NCI-H774 (cell line): Measurements from ENCODE around the gene LHX4.

Source experiments
- DNase-seq: peaks from one replicate; lab custom pipeline; 2025; lab: John Stamatoyannopoulos, UW

LHX4 gene

DNA sequence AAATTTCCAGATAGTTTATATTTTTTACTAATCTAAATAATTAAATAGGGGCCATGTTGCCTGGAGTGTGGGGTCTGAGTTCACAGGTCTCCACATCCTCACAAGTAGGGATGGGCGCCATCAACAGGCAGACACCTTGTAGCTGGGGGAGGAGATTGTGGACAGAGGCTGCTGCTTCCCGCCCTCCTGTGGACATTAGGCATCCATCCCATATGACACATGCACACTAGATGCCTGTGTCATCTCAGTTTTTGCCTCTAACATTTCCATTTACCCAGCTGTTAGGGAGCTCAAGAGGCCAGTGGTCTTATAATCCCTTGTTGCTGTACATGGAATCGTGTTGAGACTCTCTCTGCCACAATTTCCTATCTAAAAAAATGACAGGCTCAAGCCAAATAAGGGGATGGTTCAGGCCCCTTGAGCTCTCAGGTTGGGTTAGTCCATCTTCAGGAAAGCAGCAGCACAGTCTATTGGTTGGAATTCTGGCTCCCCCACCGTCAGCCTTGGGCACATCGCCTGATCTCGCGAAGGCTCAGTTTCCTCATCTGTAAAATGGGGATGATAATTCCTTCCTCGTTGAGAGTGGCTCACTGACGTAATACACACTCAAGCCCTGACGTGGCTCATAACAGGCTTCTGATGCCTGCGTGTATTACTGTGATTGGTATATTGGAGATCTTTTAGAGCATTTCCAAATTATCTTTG is 13.6 kb downstream of the LHX4 start:
- DNase-seq: no peak

DNA sequence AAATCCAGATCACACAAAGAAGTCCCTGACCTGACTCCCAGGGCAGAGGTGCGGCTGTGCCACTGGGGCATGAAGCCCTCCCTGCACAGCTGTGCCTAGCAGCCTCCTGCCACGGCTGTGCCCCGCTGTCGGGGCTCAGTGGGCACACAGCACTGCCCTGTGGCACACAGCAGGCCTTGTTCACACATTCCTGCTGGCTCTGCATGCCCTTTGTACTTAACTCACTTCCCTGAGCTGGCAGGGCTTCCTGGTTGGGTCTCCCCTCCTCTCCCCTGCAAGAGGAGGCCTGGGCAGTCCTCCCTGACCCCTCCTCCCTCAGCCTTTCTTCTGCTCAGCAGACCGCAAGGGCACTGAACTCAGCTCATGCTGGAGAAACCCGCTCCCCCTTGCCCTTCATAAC is 14.8 kb downstream of the LHX4 start:
- no peak for DNase-seq

DNA sequence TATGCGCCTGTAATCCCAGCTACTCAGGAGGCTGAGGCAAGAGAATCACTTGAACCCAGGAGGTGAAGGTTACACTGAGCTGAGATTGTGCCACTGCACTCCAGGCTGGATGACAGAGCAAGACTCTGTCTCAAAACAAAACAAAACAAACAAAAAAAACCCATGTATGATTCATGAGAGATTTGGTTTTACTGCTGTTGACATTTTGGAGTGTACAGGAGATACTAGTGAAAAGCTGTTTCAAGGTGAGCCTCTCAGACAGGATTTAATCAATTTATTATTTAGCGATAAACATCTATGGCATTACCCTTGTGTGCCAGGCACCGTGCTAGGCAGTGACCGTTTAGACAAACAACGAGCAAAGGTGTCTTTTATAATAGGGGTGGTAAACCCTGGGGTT is 16.5 kb downstream of the LHX4 start:
- no peak for DNase-seq

DNA sequence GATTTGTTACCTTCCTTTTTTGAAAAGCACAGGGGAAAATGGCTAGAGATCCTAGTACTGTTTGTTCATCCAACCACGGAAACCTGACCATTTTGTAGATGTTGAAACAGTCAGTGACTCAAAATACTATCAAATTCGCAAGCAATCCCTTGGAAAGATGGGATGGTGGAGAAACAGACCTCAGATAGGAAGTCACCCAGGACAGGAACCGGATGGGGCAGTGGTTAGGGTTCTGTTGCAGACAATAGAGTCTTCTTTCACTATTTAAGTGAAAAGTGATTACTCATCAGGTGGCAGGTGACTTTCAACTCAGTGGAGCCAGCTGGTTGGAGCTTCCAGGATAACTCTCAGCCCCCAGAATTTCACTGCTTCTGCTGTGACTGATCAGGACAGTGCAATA is 17.0 kb downstream of the LHX4 start:
- no peak for DNase-seq

DNA sequence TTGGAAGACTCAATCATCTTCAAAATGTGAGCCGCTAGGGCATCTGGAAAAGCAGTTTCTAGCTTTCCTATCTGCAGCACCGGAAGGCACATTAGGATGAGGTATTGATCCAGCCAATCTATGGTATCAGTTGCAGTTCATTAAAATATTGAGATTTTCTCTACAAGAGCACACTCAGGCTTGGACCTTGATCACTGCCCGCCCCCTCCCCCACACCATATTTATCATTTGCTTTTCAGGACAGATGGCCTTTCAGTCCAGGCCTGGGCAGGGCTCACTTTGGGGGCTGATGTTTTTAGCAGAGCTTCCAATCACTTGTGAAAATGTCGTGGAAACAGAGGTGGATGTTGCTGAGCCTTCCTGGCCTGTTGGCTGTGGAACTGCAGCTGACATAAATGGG is 17.5 kb downstream of the LHX4 start:
- no peak for DNase-seq

DNA sequence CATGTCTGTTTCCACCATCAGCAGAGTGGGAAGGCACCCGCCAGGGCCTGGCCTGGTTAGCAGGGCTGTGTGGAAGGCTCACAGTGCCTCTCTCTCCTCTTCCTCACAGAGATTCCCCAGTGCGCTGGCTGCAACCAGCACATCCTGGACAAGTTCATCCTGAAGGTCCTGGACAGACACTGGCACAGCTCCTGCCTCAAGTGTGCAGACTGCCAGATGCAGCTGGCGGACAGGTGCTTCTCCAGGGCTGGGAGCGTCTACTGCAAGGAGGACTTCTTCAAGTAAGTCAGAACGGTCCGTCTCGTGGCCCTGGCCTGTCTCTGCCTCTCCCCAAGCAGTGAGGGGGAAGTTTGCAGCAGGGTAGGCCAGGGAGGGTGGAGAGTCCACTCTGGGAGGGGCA is 18.1 kb downstream of the LHX4 start:
- DNase-seq: no peak

DNA sequence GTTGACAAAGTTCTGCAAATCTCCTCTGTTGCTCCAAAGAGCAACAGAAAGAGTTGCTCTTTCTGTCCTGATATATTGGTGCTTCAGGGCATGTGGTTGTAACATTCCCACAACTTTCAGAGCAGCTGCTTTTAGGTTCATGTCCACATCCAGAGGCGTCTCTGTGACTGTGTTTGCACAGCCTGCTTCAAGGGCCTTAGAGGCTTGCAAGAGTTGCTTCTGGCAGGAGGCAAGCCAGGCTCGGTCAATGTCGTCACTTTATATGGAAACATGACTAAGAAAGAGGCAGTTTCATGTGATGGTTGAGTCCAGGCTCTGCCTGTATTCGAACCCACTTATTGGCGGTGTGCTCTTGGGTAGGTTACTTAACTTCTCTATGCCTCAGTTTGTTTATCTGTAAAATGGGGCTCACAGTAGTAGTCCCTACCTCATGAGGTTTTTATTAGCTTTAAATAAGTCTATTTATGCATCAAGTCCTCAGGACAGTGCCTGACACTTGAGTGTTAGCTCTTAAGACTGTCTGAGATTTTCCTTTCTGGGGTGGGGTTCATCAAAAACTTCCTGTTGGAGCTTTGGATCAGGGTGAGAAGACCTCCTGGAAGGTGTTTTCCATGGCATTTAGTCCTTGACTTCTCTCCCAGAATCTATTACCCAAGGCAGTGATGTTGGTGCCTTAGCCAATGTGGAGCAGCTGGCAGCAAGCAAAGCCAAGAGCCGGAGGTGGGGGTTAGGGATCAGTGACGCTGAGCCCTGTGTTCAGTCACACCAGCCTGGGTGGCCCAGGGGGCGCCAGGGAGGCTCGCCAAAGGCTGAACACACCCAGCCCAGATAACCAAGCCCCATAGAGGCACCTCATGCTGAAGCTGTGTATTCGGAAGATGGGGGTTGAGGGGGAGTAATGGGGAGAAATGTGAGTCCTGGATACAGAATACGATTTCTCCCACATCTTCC is 18.9 kb downstream of the LHX4 start:
- DNase-seq: no peak

DNA sequence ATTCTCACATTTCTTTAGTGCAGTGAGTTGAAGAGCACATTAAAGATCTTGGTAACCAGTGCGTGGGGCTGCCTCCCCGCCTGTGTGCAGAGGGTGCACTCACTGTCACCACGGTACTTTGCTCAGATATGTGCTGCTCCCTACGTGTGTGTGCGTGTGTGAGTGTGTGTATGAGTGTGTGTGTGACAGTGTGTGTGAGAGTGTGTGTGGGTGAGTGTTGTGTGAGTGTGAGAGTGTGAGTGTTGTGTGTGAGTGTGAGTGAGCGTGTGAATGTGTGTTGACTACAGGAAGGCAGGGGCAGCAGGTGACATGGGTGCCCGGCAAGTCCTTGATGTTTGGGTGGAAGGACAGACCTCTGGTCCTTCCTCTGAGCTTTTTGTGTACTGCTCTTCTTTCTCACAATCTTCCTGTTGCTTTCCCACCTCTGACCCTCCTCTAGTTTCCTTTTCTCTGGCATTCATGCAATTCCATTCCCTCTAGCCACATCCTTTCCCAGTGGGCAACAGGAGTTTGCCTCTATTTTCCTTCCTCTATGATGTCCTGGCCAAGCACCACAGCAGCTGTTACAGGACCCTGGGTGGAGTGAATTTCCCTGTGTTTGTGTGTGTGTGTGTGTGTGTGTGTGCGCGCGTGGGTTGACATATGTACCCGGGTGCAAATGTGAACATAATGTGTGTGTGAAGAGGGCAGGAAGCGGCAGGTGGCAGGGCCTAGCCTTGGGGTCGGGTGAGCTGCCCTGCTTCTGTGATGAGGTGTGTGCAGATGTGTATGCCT is 19.8 kb downstream of the LHX4 start:
- no peak for DNase-seq

DNA sequence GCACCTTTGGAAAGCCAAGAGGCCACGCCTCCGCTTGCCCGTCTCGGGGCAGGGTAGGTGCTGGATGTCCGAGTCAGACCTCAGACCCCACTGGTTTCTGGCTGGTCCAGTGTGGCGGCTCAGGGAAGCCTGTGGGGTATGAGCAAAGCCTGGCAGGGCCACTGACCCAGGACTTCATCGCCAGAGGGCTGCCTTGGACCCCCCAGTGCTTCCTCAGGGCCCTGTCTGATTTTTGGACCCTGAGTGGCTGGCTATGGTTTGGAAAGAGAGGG is 20.4 kb downstream of the LHX4 start:
- DNase-seq: no peak

DNA sequence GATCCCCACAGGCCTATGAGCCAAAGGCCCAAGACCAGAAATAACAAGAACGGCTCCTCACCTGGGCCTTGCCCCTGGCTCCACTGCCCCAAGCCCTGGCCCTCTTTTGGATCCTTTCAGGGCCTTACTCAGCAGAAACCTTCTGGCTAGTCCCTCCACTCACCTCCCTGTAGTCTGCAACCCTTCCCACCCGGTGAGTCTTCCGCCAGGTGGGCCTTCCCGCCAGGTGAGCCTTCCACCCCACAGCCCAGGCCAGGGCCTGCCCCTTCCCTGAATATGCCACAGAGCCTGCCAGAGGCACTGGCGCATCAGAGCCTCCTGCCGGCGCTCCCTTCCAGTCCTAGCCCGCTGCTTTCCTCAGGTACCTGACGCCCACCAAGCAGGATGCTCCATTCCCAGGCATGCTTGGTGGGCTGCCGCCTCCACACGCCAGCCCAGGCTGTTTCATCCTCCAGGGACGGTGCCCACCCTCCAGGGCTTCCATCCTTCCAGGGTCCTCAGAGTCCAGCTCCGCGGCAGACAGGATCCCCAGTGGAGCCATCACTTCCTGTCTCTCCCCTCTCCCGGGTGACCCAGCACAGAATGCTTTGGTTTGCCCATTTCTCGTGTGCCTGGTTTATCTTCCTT is 20.9 kb downstream of the LHX4 start:
- no peak for DNase-seq

DNA sequence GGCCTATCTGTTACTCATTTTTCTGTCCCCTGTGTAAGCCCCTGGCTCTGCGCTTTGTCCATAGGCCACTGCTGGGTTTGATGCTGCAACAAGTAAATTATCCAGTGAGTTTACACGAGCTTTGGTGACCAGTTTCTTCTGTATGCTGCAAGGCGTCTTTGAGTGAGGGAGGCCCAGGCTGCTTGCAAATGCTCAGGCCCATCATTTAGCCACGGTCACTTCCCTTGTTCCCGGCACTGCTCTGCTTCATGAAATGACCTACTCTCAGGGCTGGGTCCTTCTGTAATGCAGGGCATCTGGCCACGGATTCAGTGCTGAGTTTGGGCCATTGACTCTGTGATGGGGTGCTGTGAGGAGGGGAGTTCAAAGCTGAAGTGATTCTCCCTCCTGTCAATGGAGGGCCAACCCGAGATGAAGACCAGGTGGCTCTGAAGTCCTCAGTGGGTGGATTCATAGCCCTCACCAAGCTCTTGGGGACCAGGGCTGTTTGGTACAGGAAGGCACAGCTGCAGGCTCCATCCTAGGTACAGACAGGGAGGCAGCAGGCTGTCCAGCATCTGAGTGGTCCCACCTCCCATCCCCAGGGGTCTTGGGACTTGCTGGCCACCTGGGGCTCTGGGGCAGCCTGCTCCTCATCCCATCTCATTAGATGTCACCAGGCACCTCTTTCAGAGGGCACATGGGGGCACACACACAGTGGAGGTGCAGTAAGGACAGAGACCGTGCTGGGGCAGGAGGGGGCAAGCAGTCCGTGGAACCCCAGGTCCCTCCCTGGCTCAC is 21.7 kb downstream of the LHX4 start:
- no peak for DNase-seq

DNA sequence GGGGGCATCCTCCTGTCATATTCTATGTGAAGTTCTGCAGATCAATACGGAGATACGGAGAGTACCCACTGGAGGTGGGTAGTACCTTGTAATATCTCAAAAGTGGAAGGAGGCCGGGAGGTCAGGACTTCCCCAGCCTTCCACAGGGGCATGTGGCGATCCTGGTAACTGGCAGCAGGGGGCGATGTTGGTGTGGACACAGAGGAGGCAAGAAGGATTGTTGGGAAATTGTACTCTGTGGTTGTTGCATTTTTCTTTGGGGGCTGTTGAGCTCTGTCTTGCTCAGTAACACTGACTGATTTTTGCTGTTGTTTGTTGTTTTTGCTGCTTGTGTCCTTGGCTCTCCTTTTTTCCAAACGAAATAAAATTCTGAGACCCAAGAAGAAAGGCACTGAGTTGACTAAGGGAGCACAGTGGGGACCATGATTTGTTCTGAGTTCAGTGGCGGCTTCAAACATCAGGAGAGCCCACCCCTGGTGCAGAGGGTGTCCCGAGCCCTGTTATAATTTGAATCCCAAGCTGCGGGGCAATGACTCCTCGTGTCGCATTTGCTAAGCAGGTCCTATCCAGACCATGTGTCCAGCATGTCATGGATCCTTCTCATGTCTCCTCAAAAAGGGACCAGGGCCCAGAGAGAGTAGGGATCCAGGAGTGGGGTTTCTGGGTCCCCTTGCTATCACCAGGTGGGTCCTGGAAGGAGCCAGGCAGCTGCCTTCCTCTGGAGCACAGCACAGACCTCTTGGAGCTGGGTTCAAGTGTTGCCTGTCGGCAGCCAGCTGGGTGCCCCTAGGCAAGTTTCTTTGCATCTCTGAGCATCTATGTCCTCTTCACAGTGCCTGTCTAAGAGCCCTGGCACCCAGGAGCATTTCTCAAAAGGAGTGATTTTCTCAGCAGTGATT is 22.8 kb downstream of the LHX4 start:
- peak; percentile 16 for DNase-seq

DNA sequence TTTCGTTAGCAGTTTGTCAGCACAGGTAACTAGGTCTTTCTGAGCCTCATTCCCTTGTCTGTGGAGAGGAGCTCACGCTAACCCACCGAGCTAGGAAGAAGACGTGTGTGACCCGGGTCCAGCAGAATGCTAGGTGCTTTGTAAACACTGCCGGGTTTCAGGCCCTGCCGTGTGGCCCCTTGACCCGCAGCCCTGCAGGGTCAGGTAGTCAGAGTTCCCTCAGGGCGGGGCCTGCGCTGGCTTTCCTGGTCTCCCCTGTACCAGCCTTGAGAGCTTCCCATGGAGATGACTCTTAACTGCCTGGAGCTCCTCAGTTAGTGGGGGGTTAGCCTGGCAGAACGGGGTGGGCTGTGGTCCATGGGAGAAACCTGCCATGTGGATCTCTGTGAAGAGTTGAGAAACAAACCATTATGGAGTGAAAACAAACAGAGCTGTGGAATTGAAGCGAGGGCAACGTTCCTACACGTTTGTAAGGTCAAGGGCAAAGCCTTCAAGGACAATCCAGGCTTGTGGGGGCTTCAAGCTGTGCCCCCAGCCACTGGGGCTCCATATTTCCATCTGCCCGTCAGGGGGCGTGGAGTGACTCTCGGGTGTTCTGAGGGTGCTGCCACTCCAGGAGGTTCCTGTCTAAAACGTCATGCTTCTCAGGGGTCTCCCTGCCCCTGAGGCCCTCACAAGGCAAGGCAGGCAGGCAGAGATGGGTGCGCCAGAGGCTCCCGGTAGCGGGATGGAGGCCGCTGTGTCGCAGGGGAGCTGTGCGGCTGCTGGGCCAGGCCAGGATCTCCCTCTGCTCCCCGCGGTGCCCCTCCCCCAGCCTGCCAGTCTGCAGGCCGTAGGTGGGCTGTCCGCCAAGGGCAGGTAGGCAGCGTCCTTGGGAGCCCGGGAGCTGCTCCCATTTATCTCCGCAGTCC is 23.8 kb downstream of the LHX4 start:
- DNase-seq: no peak

DNA sequence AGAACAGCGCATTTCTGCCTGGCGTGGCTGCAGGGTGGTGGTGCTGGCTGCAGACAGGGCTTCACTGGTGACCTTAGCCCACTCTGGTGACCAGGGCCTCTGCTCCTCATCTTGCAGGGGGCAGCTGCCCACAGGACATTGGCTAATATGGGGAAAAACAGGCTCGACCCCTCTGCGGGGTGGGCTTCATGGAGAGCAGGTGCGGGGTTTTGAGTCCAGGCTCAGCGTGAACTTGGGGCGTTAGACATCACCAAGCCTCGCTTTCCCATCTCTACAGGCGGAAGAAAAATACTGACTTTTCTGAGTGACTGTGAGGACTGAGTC is 24.4 kb downstream of the LHX4 start:
- no peak for DNase-seq

DNA sequence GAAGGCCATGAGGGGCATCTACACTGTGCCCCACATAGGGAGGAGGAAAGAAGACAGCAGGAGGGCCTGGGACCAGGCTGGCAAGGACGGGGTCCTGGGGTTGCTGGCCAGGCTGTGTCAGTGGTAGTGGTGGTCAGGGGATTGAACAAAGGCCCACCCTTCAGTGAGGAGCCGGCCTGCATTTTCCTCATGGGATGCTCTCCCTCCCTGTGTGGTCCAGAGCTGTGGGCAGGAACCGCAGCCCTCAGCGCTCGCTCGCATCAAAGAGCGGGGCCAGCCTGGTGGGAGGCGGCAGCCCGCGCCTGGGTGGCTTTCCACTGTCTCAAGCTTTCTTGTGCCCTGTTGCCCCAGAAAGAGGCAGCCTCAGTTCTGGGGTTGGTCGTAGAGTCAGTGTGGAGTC is 24.8 kb downstream of the LHX4 start:
- no peak for DNase-seq

DNA sequence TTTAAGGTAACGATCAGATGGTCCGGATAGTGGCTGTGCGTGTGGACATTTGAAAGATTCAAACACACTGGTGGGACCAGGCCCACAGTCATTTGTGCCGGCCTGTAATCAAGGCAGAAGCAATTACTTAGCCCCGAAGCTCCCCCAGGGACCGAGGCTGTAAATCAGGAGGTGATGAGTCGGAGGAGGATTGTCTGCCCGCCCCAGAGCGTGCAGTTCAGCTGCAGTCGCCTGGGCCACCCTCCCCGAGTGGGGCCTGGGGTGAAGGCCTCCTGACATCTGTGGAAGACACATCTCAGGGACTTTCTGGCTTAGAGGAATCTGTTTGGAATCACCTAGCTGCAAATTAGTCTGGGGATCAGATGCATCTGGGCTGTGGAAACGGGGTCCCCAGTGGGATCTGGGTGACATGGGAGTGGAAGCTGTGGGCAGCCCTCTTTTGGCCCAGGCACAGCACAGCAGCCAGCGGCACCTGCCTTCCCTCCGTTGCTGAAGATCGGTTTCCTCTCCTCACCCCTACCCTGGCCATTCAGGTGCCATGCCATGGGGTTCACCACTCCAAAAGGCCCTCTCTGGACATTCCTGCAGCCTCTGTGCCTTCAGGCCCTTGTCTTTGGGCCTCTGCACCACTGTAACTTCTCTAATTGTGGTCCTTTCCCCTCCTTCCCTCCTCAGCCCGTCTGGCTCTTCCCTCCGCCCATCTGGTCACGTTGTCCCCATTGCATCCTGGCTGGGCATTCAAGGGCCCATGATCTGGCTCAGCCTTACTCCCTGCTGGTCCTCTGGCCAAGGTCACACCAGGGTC is 25.7 kb downstream of the LHX4 start:
- DNase-seq: no peak

DNA sequence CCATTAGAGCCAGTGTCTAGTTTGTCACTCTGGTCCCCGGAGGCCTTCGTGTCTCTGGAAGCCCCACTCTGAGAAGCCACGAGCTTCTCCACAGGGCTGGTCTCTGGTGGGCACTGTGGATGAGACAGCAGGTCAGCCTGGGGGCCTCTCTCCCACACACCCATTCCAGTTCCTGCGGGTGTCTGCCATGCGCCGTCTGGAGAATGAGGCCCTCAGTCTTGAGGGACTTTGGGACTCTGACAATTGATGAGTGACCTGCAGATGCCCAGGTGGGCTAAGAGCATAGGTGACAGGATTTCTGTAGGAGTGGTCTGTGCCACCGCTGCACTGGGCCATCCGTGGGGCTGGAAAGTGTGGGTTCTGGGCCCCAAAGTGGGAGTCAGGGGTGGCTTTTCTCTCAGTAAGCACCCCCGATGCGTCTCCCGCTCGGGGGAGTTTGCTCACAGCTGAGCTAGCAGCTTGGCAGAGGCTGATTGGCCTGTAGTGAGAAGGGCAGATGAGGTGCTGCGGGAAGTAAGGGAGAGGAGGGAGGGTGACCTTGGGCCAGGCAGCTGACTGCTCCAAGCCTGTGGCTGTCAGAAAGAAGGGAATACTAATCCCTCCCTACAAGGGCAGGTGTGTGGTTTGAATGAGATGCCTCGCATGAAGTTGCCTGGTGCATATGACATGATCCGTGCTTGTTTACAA is 26.4 kb downstream of the LHX4 start:
- DNase-seq: no peak

DNA sequence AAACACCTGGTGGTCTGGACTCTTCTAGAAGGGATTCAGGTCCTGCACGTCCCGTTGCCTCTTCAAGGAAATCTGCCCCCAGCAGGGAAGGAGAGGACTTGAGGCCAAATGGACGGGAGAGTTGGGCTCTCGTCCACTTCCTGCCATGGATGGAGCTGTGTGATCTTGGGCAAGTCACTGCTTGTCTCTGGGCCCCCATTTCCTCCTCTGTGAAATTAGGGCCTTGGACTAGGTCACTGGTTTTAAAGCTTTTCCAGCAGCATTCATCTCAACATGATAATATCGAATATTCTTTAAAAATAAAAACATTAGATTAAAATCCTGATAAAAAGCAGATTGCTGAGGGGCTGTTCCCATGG is 26.9 kb downstream of the LHX4 start:
- no peak for DNase-seq
